ENCODE data around the gene GCN1.

GRCh38 chr12:120180975-120181374, 13.5 kb downstream of the GCN1 start:
- TF ChIP-seq CTCF (IDR thresholded peaks at IDR 0.05; ENCODE audit: low read depth, low read length) (no peak), MAX (IDR thresholded peaks at IDR 0.05; ENCODE audit: low read depth, low read length) (no peak), MYC (IDR thresholded peaks at IDR 0.05; ENCODE audit: low read depth, low read length) (no peak), POLR2A (IDR thresholded peaks at IDR 0.05; ENCODE audit: extremely low read depth, insufficient read length) (no peak)

All from NB4 (cell line).